Measurements from ENCODE around the gene CST11.

GRCh38 chr20:23456409-23456808, 3.7 kb upstream of the CST11 start:
- TF ChIP-seq CTCF (IDR thresholded peaks at IDR 0.05; ENCODE audit: low read depth, low read length, poor library complexity, severe bottlenecking) (no peak), EZH2phosphoT487 (IDR thresholded peaks at IDR 0.05; ENCODE audit: borderline replicate concordance, low read length) (no peak)

Data from DOHH2 (cell line).